ENCODE data around the gene PAQR9. TPM values are rescaled to one million over a fixed set of nuclear protein-coding genes. Genes with fewer than 3 reads are reported as not detected.

PAQR9 gene
- total and polyA plus RNA-seq, 9 of the 15 experiments (the other 6 are each of a cell fraction or from before 2014, with no cell fraction given): 0.04 to 0.58 (median 0.22) TPM

- ATAC-seq: no peak
- TF ChIP-seq TCFL5 (CRISPR knock-in tag; conservative IDR thresholded peaks at IDR 0.05) (no peak), NR1H2 (CRISPR knock-in tag; IDR thresholded peaks at IDR 0.05) (no peak), AFF1 (IDR thresholded peaks at IDR 0.05; ENCODE audit: low read depth in 1 of 2, partially characterized antibody in 2 of 2) (peak in 1 of 2 experiments; percentile 41), ZNF740 (CRISPR knock-in tag; IDR thresholded peaks at IDR 0.05) (no peak), ZNF740 (tag; IDR thresholded peaks at IDR 0.05) (0 out of 4 replicates have a peak, but pooled peaks of 1 of the 2 experiments have one; percentile 10), ADNP (tag; IDR thresholded peaks at IDR 0.05) (no peak), MAFG (tag; conservative IDR thresholded peaks at IDR 0.05) (peak; percentile 98), C11orf30 (IDR thresholded peaks at IDR 0.05; ENCODE audit: low read depth) (peak; percentile 98), LARP7 (IDR thresholded peaks at IDR 0.05) (0 out of 2 replicates have a peak, but pooled peaks have one; percentile 61), ZNF316 (IDR thresholded peaks at IDR 0.05) (peak; percentile 99), NCOA2 (IDR thresholded peaks at IDR 0.05; ENCODE audit: partially characterized antibody in 2 of 2) (no peak), RBBP5 (IDR thresholded peaks at IDR 0.05; ENCODE audit: borderline replicate concordance, insufficient read depth, low read length, poor library complexity, severe bottlenecking) (no peak), POLR3A (IDR thresholded peaks at IDR 0.05; ENCODE audit: borderline replicate concordance, extremely low read depth, insufficient read depth, insufficient read length) (no peak), MAFF (IDR thresholded peaks at IDR 0.05; ENCODE audit: low read length) (peak; percentile 99), SAFB2 (IDR thresholded peaks at IDR 0.05; ENCODE audit: borderline replicate concordance, low read depth, low read length, severe bottlenecking) (no peak), MXI1 (IDR thresholded peaks at IDR 0.05; ENCODE audit: low read depth, low read length) (no peak), MAFK (IDR thresholded peaks at IDR 0.05; ENCODE audit: low read length) (peak; percentile 99), CBX1 (IDR thresholded peaks at IDR 0.05; ENCODE audit: low read depth) (no peak), SMARCA4 (IDR thresholded peaks at IDR 0.05) (0 out of 2 replicates have a peak, but pooled peaks have one; percentile 31), PPARD (CRISPR knock-in tag; IDR thresholded peaks at IDR 0.05) (no peak)
Measured at GRCh38 chr3:143004823-143005222, 41.3 kb upstream of the PAQR9 start.

More at GRCh38 chr3:143004823-143005222, 41.3 kb upstream of the PAQR9 start:
- BruUV-seq (replicated peaks): no TSS peak
- intact Hi-C loops (cut with micrococcal nuclease): loop anchor here (5.0 kb wide), 1 partner anchor 978 kb away; no protein-coding TSS in a partner anchor
- Histone ChIP-seq H3K79me2 (ENCODE audit: control insufficient read depth, insufficient read depth, low read length) (peaks cover 99% of the 10 kb centered on the region), H3K9me3 (replicated peaks; ENCODE audit: control insufficient read depth, insufficient read depth, low read depth, low read length) (no peaks in the 10 kb centered on the region), H3K4me2 (ENCODE audit: insufficient read depth, low read length) (peak overlapping the region; percentile 40), H3K9ac (ENCODE audit: insufficient read depth in 1 of 2, low read depth in 2 of 2, low read length in 2 of 2) (peak overlapping the region in 1 of 2 experiments; percentile 36; a peak in 1 of 4 replicates), H3K4me1 (replicated peaks in 1 of 2; ENCODE audit: control insufficient read depth in 2 of 2, insufficient read depth in 2 of 2, low read length in 2 of 2) (peaks cover 9 to 14% of the 10 kb centered on the region in 2 experiments; a peak in 4 of 5 replicates), H3K36me3 (ENCODE audit: control insufficient read depth, insufficient read depth, low read length) (peaks cover 9% of the 10 kb centered on the region; the same call in 2 of the 3 replicates), H2AFZ (ENCODE audit: low read depth, low read length) (no peak overlapping the region), H3K27ac (ENCODE audit: extremely low read depth, low read depth, low read length) (peak overlapping the region; percentile 27; the same call in 1 of the 3 replicates), H3K9me1 (ENCODE audit: control insufficient read depth, insufficient read depth, low read length) (no peaks in the 10 kb centered on the region), H3K27me3 (ENCODE audit: control insufficient read depth in 2 of 2, insufficient read depth in 2 of 2, low read length in 2 of 2) (no peaks in the 10 kb centered on the region), H4K20me1 (replicated peaks; ENCODE audit: control insufficient read depth, insufficient read depth, low read length) (peaks cover 34% of the 10 kb centered on the region), H3K4me3 (peak overlapping the region; percentile 30)
- in situ Hi-C loops (cut with MboI): no loop called here
- FAIRE-seq (no peak), DNase-seq (ENCODE audit: extremely low read depth in 1 of 4, low spot score in 3 of 4) (no peak)
- POLR2A ChIA-PET: no interaction called here
- no CpG with 5 or more reads among the region's 2 CpGs for WGBS (ENCODE audit: insufficient coverage, low coverage, missing lambda C conversion rate)
- CTCF ChIA-PET (ENCODE audit: low intra/inter-chr PET ratio): no interaction called here

Measured in K562 (cell line).